PC-9 (cell line): ENCODE results near the gene TMEM141. TPM values are rescaled to one million over a fixed set of nuclear protein-coding genes. Genes with fewer than 3 reads are reported as not detected.
"Not testable (repeated sequence)": the region's sequence is repeated elsewhere in the genome, so short reads cannot be mapped to it uniquely, and the experiment has no call there.

Source experiments
- BruUV-seq: library from RNA; stranded (reverse); fragments of 400-500 nt; replicated peaks from 2 replicates; lab custom pipeline; 2021; lab: Mats Ljungman, UMichigan
- CTCF ChIA-PET: fragments of 300-600 bp; sonication (Branson Sonifier 250); formaldehyde crosslinking; loops from one replicate; lab custom pipeline; 2022; ENCODE audit warnings: antibody characterized with exemption; lab: Charles Lee
- POLR2A ChIA-PET: fragments of 300-600 bp; sonication (Branson Sonifier 250); formaldehyde crosslinking; loops from one replicate; lab custom pipeline; 2022; ENCODE audit warnings: antibody characterized with exemption; ENCODE audit not compliant: unreplicated experiment; lab: Charles Lee
- DNase-seq, 2 experiments: peaks; one replicate each; pipeline versions ENCODE4 v3.0.0 to v3.0.0-alpha.2; 2015 to 2022; ENCODE audit warnings: mixed read lengths in 1 of 2
- H2AFZ ChIP-seq: fragments of 200-600 bp; sonication (generic); 2 replicates; pipeline ENCODE4 v1.8.1; 2017; ENCODE audit warnings: antibody characterized with exemption
- H3F3A ChIP-seq: fragments of 200-600 bp; sonication (generic); 2 replicates; pipeline ENCODE4 v1.8.1; 2017; ENCODE audit warnings: antibody characterized with exemption, mild to moderate bottlenecking, low read depth; ENCODE audit not compliant: insufficient read depth
- H3K27ac ChIP-seq: fragments of 200-600 bp; sonication (generic); 2 replicates; pipeline ENCODE4 v1.6.1; 2016; ENCODE audit warnings: mixed run types
- H3K27me3 ChIP-seq: fragments of 200-600 bp; sonication (generic); 2 replicates; pipeline ENCODE4 v1.6.1; 2016; ENCODE audit warnings: low read depth, mixed run types; ENCODE audit not compliant: insufficient read depth
- H3K36me3 ChIP-seq: fragments of 200-600 bp; sonication (generic); 2 replicates; pipeline ENCODE4 v1.6.1; 2016; ENCODE audit warnings: low read depth, mixed run types
- H3K4me1 ChIP-seq: fragments of 200-600 bp; sonication (generic); replicated peaks from 2 replicates; pipeline ENCODE4 v1.6.1; 2016; ENCODE audit warnings: mixed run types; ENCODE audit not compliant: insufficient read depth
- H3K4me2 ChIP-seq: fragments of 200-600 bp; sonication (generic); 2 replicates; pipeline ENCODE4 v1.6.1; 2017; ENCODE audit warnings: mixed run types
- H3K4me3 ChIP-seq: fragments of 200-600 bp; sonication (generic); 2 replicates; pipeline ENCODE4 v1.6.1; 2016; ENCODE audit warnings: mixed run types
- H3K79me2 ChIP-seq: fragments of 200-600 bp; sonication (generic); 2 replicates; pipeline ENCODE4 v1.6.1; 2017; ENCODE audit warnings: low read depth, mixed run types
- H3K9me2 ChIP-seq: fragments of 200-600 bp; sonication (generic); 2 replicates; pipeline ENCODE4 v1.8.1; 2017; ENCODE audit warnings: mild to moderate bottlenecking; ENCODE audit not compliant: insufficient read depth
- H3K9me3 ChIP-seq: fragments of 200-600 bp; sonication (generic); 2 replicates; pipeline ENCODE4 v1.8.1; 2016; ENCODE audit warnings: low read depth; ENCODE audit not compliant: insufficient read depth
- H4K20me1 ChIP-seq: fragments of 200-600 bp; sonication (generic); 2 replicates; pipeline ENCODE4 v1.8.1; 2017; ENCODE audit not compliant: insufficient read depth
- EZH2 ChIP-seq: fragments of 200-600 bp; sonication (generic); IDR thresholded peaks from 2 replicates; pipeline ENCODE4 v1.8.0; 2017; ENCODE audit warnings: antibody characterized with exemption, low read depth
- intact Hi-C: fragments of 100-400 bp; cut with micrococcal nuclease; formaldehyde crosslinking; loops from one replicate; pipeline ENCODE4 v1.10.0; 2022; ENCODE audit not compliant: unreplicated experiment
- total RNA-seq: library from RNA; stranded (reverse); gene quantifications from 2 replicates; pipeline ENCODE4 v1.2.3, GENCODE V29; 2021
- TF ChIP-seq, protein P1 (sequence below): fragments of 200-600 bp; sonication (generic); conservative IDR thresholded peaks from 2 replicates; pipeline ENCODE4 v1.6.1; 2017; ENCODE audit warnings: mixed run types, antibody characterized with exemption, mild to moderate bottlenecking, moderate library complexity

The TMEM141 gene
- total RNA-seq, 1 experiment from 2014 or later: 83.6 TPM

- TF ChIP-seq, protein P1, sequence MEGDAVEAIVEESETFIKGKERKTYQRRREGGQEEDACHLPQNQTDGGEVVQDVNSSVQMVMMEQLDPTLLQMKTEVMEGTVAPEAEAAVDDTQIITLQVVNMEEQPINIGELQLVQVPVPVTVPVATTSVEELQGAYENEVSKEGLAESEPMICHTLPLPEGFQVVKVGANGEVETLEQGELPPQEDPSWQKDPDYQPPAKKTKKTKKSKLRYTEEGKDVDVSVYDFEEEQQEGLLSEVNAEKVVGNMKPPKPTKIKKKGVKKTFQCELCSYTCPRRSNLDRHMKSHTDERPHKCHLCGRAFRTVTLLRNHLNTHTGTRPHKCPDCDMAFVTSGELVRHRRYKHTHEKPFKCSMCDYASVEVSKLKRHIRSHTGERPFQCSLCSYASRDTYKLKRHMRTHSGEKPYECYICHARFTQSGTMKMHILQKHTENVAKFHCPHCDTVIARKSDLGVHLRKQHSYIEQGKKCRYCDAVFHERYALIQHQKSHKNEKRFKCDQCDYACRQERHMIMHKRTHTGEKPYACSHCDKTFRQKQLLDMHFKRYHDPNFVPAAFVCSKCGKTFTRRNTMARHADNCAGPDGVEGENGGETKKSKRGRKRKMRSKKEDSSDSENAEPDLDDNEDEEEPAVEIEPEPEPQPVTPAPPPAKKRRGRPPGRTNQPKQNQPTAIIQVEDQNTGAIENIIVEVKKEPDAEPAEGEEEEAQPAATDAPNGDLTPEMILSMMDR: no peak
- TF ChIP-seq EZH2: no peak
- BruUV-seq: no TSS peak
- Histone ChIP-seq H3K4me1 (peaks cover 6% of the 10 kb centered on the region), H3K9me2 (no peaks in the 10 kb centered on the region), H3F3A (peaks cover 23% of the 10 kb centered on the region; the same call in 1 of the 2 replicates), H3K4me2 (0 out of 2 replicates have a peak within 1 kb of the TSS, but pooled peaks have one; percentile 28), H3K4me3 (no peak within 1 kb of the TSS), H2AFZ (no peak within 1 kb of the TSS), H3K79me2 (no peaks in the 10 kb centered on the region), H3K27ac (no peak within 1 kb of the TSS), H3K36me3 (no peaks in the 10 kb centered on the region), H4K20me1 (no peaks in the 10 kb centered on the region), H3K9me3 (no peaks in the 10 kb centered on the region), H3K27me3 (peaks cover 4% of the 10 kb centered on the region; the same call in 1 of the 2 replicates)
- ChIA-PET CTCF (no interaction called here), POLR2A (no interaction called here)
- intact Hi-C loops: no loop called here
- DNase-seq: no peak
Observed at GRCh38 chr9:136764301-136764891, 26.7 kb upstream of the TMEM141 start, which contains the start of gene LCN15. LCN15 (minus strand) TSS chr9:136764518; CDS start chr9:136764488, 30 bp downstream.

DNA sequence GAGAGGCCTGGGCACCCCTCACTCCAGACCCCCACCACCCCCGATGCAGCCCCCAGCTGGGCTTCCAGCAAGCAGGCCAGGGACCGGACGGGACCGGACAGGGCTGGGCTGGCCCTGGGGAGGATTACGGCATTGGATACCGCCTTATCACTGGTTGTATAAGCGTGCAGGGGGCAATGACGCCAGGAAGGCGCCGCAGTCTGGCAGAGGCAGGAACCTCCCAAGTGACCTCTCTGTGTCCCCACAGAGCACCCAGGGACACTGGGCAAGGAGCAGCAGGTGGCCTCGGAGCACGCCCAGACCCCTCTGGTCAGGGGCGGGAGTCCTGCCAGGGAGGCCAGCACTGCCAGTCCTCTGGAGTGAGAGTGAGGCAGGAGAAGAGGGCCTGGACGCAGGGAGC, 26.1 kb upstream of the TMEM141 start:
- intact Hi-C loops: no loop called here
- Histone ChIP-seq H4K20me1 (no peaks in the 10 kb centered on the region), H3K9me3 (no peaks in the 10 kb centered on the region), H3K27me3 (peaks cover 4% of the 10 kb centered on the region; the same call in 1 of the 2 replicates), H3K36me3 (no peaks in the 10 kb centered on the region), H3F3A (peaks cover 23% of the 10 kb centered on the region; the same call in 1 of the 2 replicates), H3K4me2 (no peak overlapping the region), H3K27ac (no peak overlapping the region), H3K79me2 (no peaks in the 10 kb centered on the region), H3K4me3 (no peak overlapping the region), H2AFZ (no peak overlapping the region), H3K4me1 (peaks cover 6% of the 10 kb centered on the region), H3K9me2 (no peaks in the 10 kb centered on the region)
- no peak for DNase-seq
- TF ChIP-seq, protein P1: no peak
- no peak for TF ChIP-seq EZH2
- POLR2A ChIA-PET: interaction anchor here (0.8 kb wide), 1 partner anchor 231 kb away, joined by 3 read pairs; the partner anchor contains the start of gene CLIC3
- BruUV-seq: no TSS peak
- CTCF ChIA-PET: no interaction called here

GRCh38 chr9:136765745-136766409, 25.3 kb upstream of the TMEM141 start:
- H4K20me1 ChIP-seq, H3K9me3 ChIP-seq, H3K4me1 ChIP-seq, H3K4me2 ChIP-seq, H3K36me3 ChIP-seq, intact Hi-C loops, H2AFZ ChIP-seq, H3K27ac ChIP-seq, H3K4me3 ChIP-seq, DNase-seq, H3K27me3 ChIP-seq, H3K79me2 ChIP-seq, H3K9me2 ChIP-seq, BruUV-seq: not testable (repeated sequence)
- POLR2A ChIA-PET: interaction anchor here (0.8 kb wide), 1 partner anchor 230 kb away, joined by 3 read pairs; the partner anchor contains the start of gene CLIC3
- CTCF ChIA-PET: interaction anchor here (0.6 kb wide), 1 partner anchor 131 kb away, joined by 3 read pairs; no protein-coding TSS in a partner anchor
- peaks cover 26% of the 10 kb centered on the region; the same call in 1 of the 2 replicates for H3F3A ChIP-seq
